Measurements from ENCODE around the gene KRTAP5-9.
"Not testable (repeated sequence)": the region's sequence is repeated elsewhere in the genome, so short reads cannot be mapped to it uniquely, and the experiment has no call there.

KRTAP5-9 gene, protein sequence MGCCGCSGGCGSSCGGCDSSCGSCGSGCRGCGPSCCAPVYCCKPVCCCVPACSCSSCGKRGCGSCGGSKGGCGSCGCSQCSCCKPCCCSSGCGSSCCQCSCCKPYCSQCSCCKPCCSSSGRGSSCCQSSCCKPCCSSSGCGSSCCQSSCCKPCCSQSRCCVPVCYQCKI

DNA sequence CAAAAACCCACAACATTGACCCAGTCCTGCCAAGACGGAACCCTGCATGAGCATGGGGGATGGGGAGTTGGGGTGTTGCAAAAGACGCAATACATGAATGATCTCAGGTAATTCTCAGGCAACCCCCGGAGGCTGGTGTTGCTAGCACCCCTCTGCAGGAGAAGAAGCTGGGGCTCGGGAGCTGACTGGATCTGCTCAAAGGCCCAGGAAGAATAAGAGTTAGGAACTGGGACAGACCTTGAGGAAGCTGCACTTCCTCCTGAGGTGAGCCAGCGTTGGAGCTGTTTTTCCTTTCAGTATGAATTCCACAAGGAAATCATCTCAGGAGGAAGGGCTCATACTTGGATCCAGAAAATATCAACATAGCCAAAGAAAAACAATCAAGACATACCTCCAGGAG lies at the start of gene KRTAP5-9:
Gene KRTAP5-9, plus strand, starts transcription at position 301 of the 400 bp plus-strand sequence. CDS start 238 bp downstream, outside the sequence.
- FAIRE-seq = no peak

DNA sequence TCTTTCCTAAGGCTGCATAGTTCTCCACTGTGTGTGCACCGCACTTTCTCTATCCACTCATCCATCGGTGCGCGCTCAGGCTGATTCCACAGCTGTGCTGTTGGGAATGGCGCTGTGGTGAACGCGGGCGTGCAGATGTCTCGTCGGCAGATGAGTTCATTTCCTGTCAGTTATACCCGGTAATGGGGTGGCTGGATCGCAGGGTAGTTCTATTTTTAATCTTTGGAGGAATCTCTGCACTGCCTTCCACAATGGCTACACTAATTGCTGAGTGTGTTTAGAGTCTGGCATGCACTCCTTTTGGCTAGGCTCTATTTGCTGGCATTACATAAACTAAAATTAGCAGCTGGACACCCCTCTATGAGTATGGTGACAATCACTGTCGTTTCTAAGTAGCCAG lies 49.1 kb upstream of the KRTAP5-9 start:
- no peak for FAIRE-seq

DNA sequence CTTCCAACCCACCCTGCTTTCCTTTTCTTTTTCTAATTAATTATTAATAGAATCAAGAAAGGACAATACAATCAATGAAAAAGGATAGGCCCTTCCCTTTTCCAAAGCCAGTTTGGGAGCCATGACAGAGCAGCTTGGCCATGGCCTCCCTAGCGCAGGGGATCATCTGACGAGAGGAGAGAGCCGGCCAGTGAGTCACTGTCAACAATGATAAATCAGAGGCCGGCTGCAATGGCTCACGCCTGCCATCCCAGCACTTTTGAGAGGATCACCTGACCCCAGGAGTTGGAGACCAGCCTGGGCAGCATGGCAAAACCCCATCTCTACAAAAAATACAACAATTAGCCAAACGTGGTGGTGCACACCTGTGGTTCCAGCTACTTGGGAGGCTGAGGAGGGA lies 48.7 kb upstream of the KRTAP5-9 start:
- FAIRE-seq = no peak

DNA sequence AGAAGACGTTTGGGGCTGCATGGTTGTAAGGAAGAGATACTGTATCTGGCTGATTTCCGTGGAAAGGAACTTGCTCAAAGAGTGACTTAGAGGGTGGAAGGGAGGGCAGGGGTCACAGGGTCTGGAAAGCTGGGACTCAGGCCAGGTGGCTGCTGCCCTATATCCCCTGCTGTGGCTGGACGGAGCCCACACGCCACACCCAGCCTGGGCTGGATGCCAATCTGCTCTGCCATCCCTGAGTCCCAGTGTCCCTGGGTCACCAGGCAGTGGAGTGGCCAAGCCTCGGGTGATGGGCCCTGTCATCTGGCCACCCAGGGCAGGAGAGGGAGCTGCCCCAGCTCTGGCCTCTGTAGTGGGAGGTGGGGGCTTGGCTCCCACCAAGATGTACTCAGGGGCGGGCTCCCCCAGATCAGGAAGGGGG lies 47.6 kb upstream of the KRTAP5-9 start:
- FAIRE-seq = no peak

DNA sequence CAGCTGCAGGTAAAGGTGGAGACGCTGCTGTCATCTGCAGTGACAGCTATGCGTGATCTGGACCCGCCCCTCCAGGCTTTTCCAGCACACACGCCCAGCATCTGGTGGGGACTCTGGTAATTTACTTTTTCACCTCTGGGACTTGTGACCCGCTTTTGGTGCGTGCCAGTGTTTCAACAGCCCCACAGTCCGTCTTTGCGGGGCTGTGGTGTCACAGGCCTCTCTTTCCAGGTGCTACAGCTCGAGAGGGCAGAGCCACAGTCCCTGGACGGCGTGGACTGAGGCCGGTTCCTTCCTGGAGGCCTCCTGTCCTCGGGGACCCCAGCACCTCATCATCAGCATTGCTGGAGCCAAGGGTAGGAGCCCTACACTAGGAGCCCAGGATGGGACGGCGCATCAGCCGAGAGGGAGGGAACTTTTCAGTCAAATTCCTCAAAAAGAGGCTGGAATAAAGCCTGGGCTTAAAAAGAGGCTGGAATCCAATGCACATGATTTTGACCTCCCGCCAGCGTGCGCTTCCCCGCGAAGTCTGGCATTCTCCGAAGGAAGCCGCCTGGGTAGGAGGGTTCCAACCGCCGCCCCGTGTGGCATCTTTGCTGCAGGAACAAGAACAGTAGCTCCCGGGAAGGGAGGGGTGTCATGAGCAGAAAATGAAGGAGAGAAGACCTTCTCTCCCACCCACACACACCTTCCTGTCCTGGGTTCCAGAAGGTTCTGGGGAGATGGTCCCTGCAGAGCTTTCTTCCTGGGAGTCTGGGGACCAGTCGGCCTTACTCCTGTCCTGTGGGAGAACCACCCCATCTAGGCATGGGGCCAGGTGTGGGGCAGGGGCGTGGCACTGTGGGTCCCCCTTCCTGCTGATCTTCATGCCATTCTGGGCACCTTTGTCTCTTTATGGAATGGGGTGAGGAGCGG lies 46.9 kb upstream of the KRTAP5-9 start:
- FAIRE-seq = no peak

DNA sequence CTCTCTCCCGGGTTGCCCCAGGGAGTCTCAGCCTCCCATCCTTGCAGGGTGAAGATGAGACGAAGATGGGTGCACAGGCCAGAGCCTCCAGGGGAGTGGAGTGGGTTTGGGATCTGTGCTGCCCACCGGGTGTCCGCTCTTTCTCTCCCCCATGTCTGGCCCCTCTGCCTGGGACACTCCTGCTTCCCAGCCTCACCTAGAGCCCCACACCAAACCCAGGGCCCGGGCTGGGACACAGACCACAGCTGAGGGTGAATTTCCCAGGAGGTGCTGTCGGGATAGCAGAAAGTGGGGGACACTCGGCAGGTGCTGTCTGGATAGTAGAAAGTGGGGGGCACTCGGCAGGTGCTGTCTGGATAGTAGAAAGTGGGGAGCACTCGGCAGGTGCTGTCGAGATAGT lies 46.2 kb upstream of the KRTAP5-9 start:
- no peak for FAIRE-seq

DNA sequence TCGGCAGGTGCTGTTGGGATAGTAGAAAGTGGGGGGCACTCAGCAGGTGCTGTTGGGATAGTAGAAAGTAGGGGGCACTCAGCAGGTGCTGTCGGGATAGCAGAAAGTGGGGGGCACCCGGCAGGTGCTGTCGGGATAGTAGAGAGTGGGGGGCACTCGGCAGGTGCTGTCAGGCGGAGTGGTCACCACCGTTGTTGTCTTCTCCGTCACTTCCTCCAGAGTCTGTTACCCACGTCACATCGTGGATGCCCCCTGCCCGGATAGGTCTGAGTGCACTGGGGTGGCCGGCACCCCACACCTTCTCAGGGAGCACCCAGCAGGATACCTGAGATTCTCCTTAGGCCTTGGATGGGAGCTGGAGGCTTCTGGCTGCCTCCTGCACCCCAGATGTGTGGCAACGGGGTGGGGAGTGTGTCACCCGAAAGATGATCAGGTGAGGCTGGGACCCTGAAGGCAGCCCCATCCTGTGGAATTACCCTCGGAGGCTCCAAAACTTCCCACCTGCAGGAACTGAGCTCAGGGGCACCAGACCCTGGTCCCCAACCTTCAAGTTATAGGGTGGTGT lies 45.3 kb upstream of the KRTAP5-9 start:
- FAIRE-seq = no peak

DNA sequence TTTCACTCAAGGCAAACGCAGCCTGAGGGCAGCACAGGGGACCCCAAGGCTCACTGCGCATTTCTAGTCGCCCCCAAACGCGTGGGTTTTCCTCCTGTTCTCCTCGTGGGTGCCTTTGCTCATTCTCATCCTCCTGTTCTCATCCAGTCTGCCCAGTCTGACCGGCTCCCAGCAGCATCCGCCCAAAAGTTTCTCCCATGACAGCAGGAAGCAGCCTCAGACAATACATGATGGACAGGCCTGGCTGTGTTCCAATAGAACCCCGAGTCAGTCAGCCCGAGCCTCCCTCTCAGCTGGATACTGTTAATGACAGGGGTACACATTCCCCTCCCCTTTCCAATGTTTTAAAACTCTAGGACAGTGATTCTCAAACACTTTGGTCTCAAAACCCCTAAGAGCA lies 43.7 kb upstream of the KRTAP5-9 start:
- FAIRE-seq = no peak

DNA sequence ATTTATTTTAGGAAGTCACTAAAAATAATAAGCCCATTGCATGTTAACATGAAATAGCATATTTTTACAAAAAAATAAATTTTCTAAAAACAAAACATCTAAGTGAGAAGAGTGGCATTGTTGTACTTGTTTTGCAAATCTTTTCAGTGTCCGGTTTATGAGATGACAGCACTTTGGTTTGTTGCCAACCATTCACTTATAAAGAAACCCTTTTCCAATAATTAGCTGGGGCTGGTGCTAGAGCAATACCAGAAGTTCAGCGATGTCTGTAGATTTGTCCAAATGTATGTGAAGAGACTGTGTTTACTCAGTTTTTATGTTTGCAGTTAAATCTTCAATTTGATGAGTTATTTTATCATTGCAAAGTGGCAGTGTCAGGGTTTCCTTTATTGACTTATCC lies 43.2 kb upstream of the KRTAP5-9 start:
- no peak for FAIRE-seq

DNA sequence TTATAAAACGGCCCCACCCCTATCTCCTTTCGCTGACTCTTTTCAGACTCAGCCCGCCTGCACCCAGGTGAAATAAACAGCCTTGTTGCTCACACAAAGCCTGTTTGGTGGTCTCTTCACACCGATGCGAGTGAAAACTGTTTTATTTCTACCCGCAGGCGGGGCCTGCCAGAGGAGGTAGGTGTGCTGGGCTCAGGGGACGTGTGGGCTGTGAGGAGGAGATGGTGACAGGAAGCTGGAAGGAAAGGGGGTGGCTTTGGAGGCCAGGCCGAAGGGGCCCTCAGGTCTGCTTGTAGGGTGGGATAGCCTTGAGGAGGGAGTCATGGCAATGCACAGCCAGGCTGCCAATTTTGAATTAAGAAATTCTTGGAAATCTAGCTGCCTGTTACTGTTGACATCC lies 42.4 kb upstream of the KRTAP5-9 start:
- FAIRE-seq = no peak

DNA sequence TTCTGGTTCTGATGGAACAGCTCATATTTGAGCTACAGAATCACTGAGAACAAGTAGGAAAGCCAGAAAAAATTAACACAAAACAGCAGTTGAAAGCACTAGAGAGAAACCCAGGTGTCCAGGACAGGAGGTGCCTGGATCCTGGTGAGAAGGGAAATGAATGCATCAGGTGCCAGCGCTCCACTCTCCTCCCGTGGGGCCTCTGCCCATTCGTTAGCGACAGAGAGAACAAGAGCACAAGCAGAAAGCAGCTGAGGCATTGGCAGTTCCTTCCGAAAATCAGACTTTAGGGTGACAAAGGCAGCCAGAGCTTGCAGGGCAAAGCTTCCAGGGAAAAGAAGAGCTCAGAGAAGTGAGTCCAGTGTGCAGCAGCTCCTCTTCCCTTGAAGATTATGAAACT lies 41.1 kb upstream of the KRTAP5-9 start:
- FAIRE-seq = no peak

DNA sequence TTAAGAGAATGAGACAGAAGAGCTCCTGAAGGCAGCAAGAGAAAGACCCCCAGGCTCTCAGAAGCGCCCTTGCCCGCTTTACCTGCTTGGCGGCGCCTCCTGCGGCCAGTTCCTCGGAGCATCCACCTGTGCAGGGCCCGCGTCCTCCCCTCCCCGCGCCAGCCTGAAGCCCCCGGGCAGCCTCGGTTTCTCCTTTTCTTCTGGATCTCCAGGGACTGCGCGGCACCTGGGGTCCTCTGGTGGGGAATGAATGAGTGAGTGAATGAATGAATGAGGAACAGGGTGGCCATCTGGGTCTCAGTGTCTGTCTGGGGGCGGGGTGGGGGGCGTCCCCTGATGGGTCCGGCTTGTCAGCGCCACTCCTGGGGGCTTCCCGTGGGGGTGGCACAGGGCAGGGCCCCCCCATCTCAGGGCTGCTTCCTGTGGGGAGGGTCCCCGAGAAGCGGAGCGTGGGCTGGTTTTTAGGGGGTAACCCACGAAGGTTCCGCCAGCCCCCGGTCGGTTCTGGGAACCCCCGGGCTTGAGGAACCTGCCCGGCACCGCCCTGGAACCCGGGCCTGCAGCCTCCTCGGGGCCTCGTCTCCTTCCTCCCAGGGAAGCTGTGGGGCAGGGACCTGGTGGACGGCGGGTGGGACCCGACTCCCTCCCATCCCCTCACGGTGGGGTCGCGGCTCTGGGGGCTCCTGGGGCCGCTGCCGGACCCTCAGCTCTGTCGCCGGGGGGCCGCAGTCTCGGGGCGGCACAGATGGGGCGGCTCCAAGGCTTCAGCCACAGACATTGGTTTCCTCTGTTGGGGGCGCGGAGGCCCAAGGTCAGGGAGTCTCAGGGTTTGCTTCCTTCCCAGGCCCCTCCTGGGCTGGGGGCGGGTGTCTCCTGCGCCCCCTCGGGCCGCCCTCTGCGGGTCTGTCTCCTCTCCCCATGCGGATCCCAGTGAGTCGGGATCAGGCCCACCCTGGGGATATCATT lies 29.4 kb upstream of the KRTAP5-9 start:
- FAIRE-seq = no peak

DNA sequence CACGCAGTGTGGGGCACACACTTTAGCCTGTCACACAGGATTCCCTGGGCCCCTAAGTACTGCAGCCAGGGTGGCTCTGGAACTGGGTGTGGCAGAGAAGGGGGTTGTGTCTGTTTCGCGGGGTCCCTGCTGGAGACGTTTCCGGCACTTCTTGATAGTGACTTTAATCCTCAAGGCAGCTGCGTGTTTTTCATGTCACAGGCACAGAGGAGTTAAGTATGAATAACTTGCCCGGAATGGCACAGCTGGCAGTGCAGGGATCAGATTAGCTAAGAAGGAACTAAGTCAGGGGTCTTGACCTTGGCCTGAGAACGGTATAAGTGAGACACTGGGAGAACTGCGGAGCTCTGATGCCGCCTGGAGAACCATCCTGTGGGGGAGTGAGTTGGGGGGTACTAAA lies 28.7 kb upstream of the KRTAP5-9 start:
- no peak for FAIRE-seq

DNA sequence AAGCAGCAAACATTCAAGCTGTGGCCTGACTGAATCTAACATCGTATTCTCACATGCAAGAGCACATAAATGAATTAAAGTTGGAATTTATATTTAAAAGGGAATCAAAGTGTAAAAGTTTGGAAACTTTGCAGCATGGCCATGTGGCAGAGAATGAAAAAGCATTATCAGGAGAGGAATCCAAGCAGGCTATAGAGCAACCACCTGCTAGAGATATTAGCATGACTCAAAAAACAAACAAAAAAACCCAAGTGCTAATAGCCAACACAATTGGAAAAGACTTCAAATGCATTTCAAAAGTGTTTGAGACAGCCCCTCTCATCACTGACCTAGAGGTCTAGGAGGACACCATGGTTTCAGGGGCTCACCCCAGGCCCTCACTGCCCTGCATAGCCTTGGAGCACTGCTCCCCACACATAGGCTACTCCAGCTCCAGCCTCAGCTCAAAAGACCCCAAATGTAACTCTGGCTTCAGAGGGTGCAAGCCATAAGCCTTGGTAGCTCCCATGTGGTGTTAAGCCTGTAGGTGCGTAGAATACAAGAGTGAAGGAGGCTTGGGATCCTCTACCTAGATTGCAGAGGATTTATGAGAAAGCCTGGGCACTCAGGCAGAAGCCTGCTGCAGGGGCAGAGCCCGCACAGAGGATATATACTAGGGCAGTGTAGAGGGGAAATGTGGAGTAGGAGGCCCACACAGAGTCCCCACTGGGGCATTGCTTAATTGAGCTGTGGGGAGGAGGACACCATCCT lies 22.9 kb upstream of the KRTAP5-9 start:
- FAIRE-seq = no peak

DNA sequence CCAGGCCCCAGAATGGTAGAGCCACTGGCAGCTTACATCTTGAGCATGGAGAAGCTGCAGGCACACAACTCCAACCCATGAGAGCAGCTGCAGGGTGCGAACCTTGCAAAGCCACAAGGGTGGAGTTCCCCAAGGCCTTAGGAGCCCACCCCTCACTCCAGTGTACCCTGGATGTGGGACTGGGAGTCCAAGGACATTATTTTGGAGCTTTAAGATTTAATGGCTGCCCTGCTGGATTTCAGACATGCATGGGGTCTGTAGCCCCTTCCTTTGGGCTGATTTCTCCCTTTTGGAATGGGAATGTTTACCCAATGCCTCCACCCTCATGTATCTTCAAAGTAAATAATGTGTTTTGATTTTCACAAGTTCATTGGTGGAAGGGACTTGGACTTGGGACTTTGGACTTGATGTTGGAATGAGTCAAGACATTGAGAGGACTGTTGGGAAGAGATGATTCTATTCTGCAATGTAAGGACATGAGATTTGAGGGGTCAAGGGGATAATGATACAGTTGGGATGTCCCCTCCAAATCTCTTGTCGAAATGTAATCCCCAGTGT lies 22.2 kb upstream of the KRTAP5-9 start:
- no peak for FAIRE-seq

DNA sequence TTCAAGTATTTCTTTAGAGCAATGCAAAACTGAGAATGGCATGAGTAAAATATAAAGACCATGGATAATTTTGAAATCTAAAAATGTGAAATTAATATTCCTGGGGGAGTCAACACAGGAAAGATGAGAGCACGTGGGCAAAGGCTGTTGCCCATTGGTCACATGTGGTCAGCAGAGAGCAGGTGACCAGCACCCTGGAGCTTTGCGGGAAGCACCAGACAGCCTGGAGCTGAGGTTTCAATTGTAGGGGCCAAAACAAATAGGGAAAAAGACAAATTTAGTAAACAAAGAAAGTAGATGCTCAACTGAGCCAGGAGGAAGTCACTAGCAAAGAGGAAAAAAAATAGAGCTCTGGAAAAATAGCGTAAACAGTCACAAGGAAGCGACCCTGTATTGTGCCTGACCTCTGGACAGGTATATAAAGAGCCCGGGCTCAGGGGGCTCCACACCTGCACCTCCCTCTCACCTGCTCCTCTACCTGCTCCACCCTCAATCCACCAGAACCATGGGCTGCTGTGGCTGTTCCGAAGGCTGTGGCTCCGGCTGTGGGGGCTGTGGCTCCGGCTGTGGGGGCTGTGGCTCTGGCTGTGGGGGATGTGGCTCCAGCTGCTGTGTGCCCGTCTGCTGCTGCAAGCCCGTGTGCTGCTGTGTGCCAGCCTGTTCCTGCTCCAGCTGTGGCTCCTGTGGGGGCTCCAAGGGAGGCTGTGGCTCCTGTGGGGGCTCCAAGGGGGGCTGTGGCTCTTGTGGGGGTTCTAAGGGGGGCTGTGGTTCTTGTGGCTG lies 21.2 kb upstream of the KRTAP5-9 start, which contains the start of gene KRTAP5-7:
Gene KRTAP5-7, plus strand, starts transcription at position 472 of the 780 bp plus-strand sequence. Its CDS starts 34 bp downstream, at position 506.
- not testable (repeated sequence) for FAIRE-seq

DNA sequence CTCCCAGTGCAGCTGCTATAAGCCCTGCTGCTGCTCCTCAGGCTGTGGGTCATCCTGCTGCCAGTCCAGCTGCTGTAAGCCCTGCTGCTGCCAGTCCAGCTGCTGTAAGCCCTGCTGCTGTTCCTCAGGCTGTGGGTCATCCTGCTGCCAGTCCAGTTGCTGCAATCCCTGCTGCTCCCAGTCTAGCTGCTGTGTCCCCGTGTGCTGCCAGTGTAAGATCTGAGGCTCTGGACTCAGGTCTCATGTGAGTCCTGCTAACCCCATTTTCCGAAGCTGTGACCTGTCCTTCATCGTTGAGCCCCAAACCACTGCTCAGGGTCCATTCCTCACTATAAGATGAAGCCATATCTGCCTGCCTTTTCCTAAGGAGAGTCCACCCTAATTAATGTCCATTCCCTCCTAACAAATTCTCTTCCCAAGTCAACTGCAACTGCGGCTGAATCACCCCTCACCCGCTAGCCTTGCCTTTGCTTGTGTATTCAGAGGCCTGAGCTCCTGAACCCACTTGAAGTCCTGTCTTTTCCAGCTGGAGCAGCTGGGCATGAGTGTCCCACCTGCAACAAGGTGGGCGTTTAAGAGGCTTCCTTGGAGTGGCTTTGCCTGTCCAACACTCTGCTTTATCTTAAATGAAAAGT lies 20.5 kb upstream of the KRTAP5-9 start:
- FAIRE-seq = no peak

DNA sequence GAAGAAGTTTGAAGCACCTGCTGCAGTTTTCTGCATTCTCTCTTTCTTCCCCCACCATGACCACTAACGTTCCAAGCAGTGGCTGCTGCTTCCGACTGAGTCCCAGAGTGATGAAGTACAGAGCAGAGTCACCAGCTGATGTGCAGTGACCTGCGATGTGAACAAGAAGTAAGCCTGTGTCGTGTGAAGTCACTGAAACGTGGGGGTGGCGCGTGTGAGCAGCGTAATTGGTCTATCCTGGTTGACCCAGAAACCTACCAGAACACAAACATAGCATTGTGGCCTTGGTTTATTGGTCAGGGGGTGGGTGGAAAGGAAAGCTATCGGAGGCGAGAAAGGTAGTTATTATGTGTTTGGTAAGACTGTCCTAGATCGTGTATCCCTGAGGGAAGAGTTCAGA lies 17.6 kb upstream of the KRTAP5-9 start:
- no peak for FAIRE-seq

DNA sequence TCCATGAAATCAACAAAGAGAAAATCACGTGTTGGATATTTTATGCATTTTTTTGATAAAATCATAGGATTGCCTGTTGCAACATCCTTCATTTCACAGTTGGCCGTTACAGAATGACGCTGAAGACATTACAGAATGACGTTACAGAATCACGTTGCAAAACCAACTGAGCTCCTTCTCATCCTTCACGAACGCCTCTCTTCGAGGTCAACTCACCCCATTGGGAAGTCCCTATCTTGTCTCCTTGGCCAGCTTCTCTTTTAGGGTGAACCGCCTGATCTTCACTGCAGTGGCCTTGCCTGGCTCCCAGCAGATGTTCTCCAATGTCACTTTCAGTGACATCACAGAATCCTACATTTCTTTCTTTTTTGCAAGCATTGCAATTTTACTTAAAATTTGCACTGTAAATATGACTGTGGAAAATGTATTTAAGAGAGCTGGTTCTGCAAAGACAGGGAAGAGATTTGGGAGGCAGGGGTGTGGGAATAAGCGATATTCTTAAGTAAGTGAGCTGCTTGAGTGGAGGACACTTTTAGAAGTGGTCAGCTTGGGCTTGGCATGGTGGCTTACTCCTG lies 16.1 kb upstream of the KRTAP5-9 start:
- FAIRE-seq = no peak

Data from TTC549 (cell line).